HFFc6 (cell line): Measurements from ENCODE around the gene PSG6. TPM values are rescaled to one million over a fixed set of nuclear protein-coding genes. Genes with fewer than 3 reads are reported as not detected.
"Not testable (repeated sequence)": the region's sequence is repeated elsewhere in the genome, so short reads cannot be mapped to it uniquely, and the experiment has no call there.

Source experiments
- DNase-seq: peaks from one replicate; pipeline ENCODE4 v3.0.0-alpha.2; 2018
- H3K27ac Mint-ChIP-seq: 2 replicates; pipeline ENCODE4 v1.8.0; 2020; ENCODE audit warnings: mild to moderate bottlenecking, mixed read lengths
- H3K27me3 Mint-ChIP-seq: 2 replicates; pipeline ENCODE4 v1.8.0; 2021; ENCODE audit warnings: mild to moderate bottlenecking, moderate library complexity, mixed read lengths; ENCODE audit not compliant: insufficient read depth
- H3K36me3 Mint-ChIP-seq: 2 replicates; pipeline ENCODE4 v1.8.0; 2021; ENCODE audit warnings: low read depth, mixed read lengths
- H3K4me1 Mint-ChIP-seq: 2 replicates; pipeline ENCODE4 v1.8.0; 2020; ENCODE audit warnings: low read depth, mixed read lengths
- H3K4me3 Mint-ChIP-seq: 2 replicates; pipeline ENCODE4 v1.8.0; 2020; ENCODE audit warnings: mild to moderate bottlenecking, moderate library complexity, mixed read lengths
- H3K9me3 Mint-ChIP-seq: 2 replicates; pipeline ENCODE4 v1.8.0; 2020; ENCODE audit warnings: mild to moderate bottlenecking, mixed read lengths
- CTCF ChIP-seq: fragments of 200-600 bp; sonication (generic); IDR thresholded peaks from 2 replicates; pipeline ENCODE4 v1.5.0; 2021; ENCODE audit warnings: antibody characterized with exemption, mild to moderate bottlenecking
- total RNA-seq, 6 experiments: library from RNA; stranded (reverse); fragmentation: NEBNext Ultra II Directional; extraction: Animal tissue kit (Norgen Biotek cat#: 25700); gene quantifications; 2 replicates in 1 of 6; 3 replicates in 5 of 6; pipeline ENCODE4 v1.2.3, GENCODE V29; 2021

PSG6 gene
- total RNA-seq, 6 experiments from 2014 or later = 0.31 to 1.1 (median 0.99) TPM

GRCh38 chr19:42874136-42874535 lies 43.6 kb downstream of the PSG6 start:
- Mint-ChIP-seq H3K4me1 (peaks cover 73% of the 10 kb centered on the region), H3K27ac (peak overlapping the region; percentile 97), H3K36me3 (peaks cover 31% of the 10 kb centered on the region), H3K4me3 (peak overlapping the region; percentile 42; the same call in 1 of the 2 replicates)
- not testable (repeated sequence) for H3K9me3 Mint-ChIP-seq, H3K27me3 Mint-ChIP-seq, DNase-seq

- H3K36me3 Mint-ChIP-seq = peaks cover 32% of the 10 kb centered on the region
- H3K4me3 Mint-ChIP-seq = no peak overlapping the region
- peaks cover 65% of the 10 kb centered on the region for H3K4me1 Mint-ChIP-seq
- no peaks in the 10 kb centered on the region; the same call in none of the 2 replicates for H3K27me3 Mint-ChIP-seq
- peak overlapping the region; percentile 31; the same call in 1 of the 2 replicates for H3K27ac Mint-ChIP-seq
- H3K9me3 Mint-ChIP-seq = no peaks in the 10 kb centered on the region
- TF ChIP-seq CTCF = peak; percentile 27; the same call in 1 of the 2 replicates
- no peak for DNase-seq
Observed at GRCh38 chr19:42872608-42873007, 45.1 kb downstream of the PSG6 start.

- no peak overlapping the region for H3K4me3 Mint-ChIP-seq
- peaks cover 59% of the 10 kb centered on the region for H3K4me1 Mint-ChIP-seq
- DNase-seq = no peak
- peaks cover 42% of the 10 kb centered on the region for H3K9me3 Mint-ChIP-seq
- H3K27me3 Mint-ChIP-seq = no peaks in the 10 kb centered on the region; the same call in 1 of the 2 replicates
- H3K27ac Mint-ChIP-seq = peak overlapping the region; percentile 12; the same call in 1 of the 2 replicates
- peaks cover 48% of the 10 kb centered on the region for H3K36me3 Mint-ChIP-seq
- TF ChIP-seq CTCF = peak; percentile 52
Observed at GRCh38 chr19:42857544-42857867, 60.2 kb downstream of the PSG6 start.

- Mint-ChIP-seq H3K27ac (peak overlapping the region; percentile 36; the same call in 1 of the 2 replicates), H3K36me3 (peaks cover 43% of the 10 kb centered on the region), H3K9me3 (peaks cover 37% of the 10 kb centered on the region), H3K4me1 (peaks cover 64% of the 10 kb centered on the region)
- H3K4me3 Mint-ChIP-seq, H3K27me3 Mint-ChIP-seq, DNase-seq: not testable (repeated sequence)
- peak; percentile 80 for TF ChIP-seq CTCF
Observed at GRCh38 chr19:42856866-42857543, 60.7 kb downstream of the PSG6 start.

GRCh38 chr19:42854745-42855144 lies 62.9 kb downstream of the PSG6 start:
- not testable (repeated sequence) for H3K27me3 Mint-ChIP-seq, H3K4me3 Mint-ChIP-seq, DNase-seq
- Mint-ChIP-seq H3K36me3 (peaks cover 38% of the 10 kb centered on the region), H3K9me3 (peaks cover 27% of the 10 kb centered on the region), H3K4me1 (peaks cover 87% of the 10 kb centered on the region), H3K27ac (peak overlapping the region; percentile 21; the same call in 1 of the 2 replicates)

GRCh38 chr19:42853231-42853630 lies 64.5 kb downstream of the PSG6 start:
- DNase-seq, H3K27me3 Mint-ChIP-seq, H3K4me3 Mint-ChIP-seq: not testable (repeated sequence)
- Mint-ChIP-seq H3K36me3 (peaks cover 31% of the 10 kb centered on the region), H3K27ac (peak overlapping the region; percentile 98), H3K9me3 (peaks cover 18% of the 10 kb centered on the region), H3K4me1 (peaks cover 92% of the 10 kb centered on the region)

GRCh38 chr19:42852821-42853220 lies 64.9 kb downstream of the PSG6 start:
- peaks cover 88% of the 10 kb centered on the region for H3K4me1 Mint-ChIP-seq
- peaks cover 14% of the 10 kb centered on the region for H3K9me3 Mint-ChIP-seq
- peak overlapping the region; percentile 98 for H3K27ac Mint-ChIP-seq
- not testable (repeated sequence) for H3K4me3 Mint-ChIP-seq, H3K27me3 Mint-ChIP-seq, DNase-seq
- peaks cover 27% of the 10 kb centered on the region for H3K36me3 Mint-ChIP-seq

Other genes with a start within 250 kb of the PSG6 start
- not detected for gene PSG3, start 177.4 kb downstream of the PSG6 start, total RNA-seq
- gene PSG8, start 152.2 kb downstream of the PSG6 start, total RNA-seq = under 1 TPM in 2 of 6 experiments, not detected in 4; 0.17 to 0.32 TPM
- 10 to 100 TPM in 1 of 6 experiments, 1 to 10 TPM in 5; 4.3 to 10.5 (median 8.6) TPM for gene PSG1, start 38.2 kb downstream of the PSG6 start, total RNA-seq
- gene PSG7, start 19.3 kb upstream of the PSG6 start, total RNA-seq = under 1 TPM in 5 of 6 experiments, not detected in 1; 0.10 to 0.28 (median 0.18) TPM
- gene PSG11, start 108.6 kb upstream of the PSG6 start, total RNA-seq = under 1 TPM in 5 of 6 experiments, not detected in 1; 0.19 to 0.84 (median 0.47) TPM
- 1 to 10 TPM; 1.7 to 4.0 (median 2.9) TPM for gene PSG2, start 164.8 kb upstream of the PSG6 start, total RNA-seq